Measurements from ENCODE around the gene ITGAE.

GRCh38 chr17:3699951-3700350, 101.0 kb downstream of the ITGAE start:
- TF ChIP-seq, protein P1, sequence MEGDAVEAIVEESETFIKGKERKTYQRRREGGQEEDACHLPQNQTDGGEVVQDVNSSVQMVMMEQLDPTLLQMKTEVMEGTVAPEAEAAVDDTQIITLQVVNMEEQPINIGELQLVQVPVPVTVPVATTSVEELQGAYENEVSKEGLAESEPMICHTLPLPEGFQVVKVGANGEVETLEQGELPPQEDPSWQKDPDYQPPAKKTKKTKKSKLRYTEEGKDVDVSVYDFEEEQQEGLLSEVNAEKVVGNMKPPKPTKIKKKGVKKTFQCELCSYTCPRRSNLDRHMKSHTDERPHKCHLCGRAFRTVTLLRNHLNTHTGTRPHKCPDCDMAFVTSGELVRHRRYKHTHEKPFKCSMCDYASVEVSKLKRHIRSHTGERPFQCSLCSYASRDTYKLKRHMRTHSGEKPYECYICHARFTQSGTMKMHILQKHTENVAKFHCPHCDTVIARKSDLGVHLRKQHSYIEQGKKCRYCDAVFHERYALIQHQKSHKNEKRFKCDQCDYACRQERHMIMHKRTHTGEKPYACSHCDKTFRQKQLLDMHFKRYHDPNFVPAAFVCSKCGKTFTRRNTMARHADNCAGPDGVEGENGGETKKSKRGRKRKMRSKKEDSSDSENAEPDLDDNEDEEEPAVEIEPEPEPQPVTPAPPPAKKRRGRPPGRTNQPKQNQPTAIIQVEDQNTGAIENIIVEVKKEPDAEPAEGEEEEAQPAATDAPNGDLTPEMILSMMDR (conservative IDR thresholded peaks at IDR 0.05; ENCODE audit: low read length), result no peak
- no peak for TF ChIP-seq EZH2phosphoT487 (IDR thresholded peaks at IDR 0.05; ENCODE audit: borderline replicate concordance)

Data from Loucy (cell line).